Measurements from ENCODE around the gene TGFBR2. TPM values are rescaled to one million over a fixed set of nuclear protein-coding genes. Genes with fewer than 3 reads are reported as not detected.

Gene TGFBR2
- total RNA-seq, 1 experiment from 2014 or later = 19.4 TPM

DNA sequence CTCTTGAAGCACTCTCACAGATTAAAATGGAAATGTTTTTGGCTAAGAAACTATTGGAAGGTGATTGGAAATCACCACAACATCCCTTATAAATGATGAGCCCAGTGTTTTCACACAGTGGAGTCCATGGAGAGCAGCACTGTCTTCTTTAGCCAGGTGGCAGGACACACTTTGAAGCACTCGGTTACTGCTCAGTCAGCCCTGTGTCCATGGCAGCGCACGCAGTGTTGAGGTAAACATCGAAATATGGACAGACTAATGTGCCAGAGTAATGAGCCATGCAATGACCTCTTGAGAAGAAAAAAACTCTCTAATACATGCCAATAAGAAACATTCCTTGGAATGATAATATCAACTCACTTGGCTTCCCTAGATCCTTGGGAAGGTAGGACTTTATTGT is 66.6 kb downstream of the TGFBR2 start:
- in situ Hi-C loops (cut with HindIII; ENCODE audit: low pct_unique_long_range_greater_than_20kb, low sequenced_read_pairs) = no loop called here
- no peak for DNase-seq (ENCODE audit: low read depth, low spot score)

DNA sequence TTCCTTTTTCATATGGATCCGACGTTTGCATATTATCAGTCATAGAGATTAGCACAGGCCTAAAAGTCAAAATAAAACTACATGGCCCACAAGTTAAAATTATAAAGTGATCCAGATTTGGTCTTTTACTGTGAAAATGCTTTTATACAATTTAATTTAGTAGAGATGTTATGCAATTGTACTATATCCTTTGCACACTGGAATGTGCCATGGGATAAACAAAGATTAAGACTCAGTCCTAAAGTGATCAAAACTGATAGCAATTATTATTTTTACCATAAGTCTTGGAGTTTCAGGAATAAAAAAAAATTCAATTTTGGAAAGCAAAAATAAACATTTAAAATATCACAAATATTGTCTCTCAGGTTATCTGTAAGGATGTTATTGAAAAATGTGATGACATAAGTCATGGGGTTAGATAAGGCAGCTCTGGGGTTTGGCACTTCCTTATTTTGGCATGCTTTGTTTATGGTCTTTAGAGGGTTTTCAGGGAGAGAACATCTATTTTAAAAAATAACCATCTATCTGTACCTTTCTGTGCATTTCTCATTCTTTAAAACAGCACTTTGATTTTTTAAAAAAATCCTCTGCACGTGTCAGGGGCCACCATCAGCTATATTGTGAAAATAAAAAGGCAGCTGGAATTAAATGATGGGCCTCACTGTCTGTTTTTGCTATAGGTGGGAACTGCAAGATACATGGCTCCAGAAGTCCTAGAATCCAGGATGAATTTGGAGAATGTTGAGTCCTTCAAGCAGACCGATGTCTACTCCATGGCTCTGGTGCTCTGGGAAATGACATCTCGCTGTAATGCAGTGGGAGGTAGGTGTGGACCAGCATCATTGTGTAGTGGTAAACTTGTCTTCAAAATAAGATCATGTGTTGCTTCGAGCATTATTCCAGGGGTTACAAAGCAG is 67.3 kb downstream of the TGFBR2 start:
- no peak for DNase-seq (ENCODE audit: low read depth, low spot score)
- in situ Hi-C loops (cut with HindIII; ENCODE audit: low pct_unique_long_range_greater_than_20kb, low sequenced_read_pairs) = no loop called here

DNA sequence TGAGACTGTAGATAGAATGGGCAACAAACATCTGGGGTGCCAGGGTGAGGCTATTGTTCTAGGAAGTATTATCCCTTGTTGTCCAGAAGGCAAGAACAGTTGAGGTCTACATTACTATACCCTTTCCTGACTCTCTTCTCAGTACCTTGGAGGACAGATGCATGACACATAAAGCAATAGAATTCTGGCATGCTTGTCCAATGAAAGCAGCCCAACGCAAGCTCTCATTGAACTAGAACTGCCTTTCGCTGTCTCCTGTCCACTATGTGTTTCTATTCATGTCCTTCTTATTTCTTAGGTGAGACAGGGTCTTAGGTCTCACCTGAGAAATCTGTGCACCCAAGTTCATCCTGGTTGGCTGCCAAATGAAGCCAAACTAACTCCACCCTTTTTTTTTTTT is 68.6 kb downstream of the TGFBR2 start:
- no peak for DNase-seq (ENCODE audit: low read depth, low spot score)
- in situ Hi-C loops (cut with HindIII; ENCODE audit: low pct_unique_long_range_greater_than_20kb, low sequenced_read_pairs) = no loop called here

DNA sequence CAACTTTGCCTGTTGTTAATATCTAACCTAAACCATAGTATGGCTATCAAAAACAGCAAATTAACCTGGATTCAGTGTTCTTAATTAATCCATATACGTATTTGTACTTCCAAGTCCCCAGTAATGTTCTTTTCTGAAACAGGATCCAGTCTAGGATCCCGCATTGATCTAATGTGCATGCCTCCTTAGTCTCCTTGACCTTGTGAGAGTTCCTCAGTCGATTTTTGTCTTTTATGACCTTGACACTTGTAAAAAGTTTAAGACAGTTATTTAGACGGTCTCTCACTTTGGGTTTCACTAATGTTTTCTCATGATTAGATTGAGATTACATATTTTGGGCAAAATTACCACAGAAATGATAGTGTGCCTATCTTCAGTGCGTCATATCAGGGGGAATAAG is 69.4 kb downstream of the TGFBR2 start:
- no peak for DNase-seq (ENCODE audit: low read depth, low spot score)
- in situ Hi-C loops (cut with HindIII; ENCODE audit: low pct_unique_long_range_greater_than_20kb, low sequenced_read_pairs) = no loop called here

DNA sequence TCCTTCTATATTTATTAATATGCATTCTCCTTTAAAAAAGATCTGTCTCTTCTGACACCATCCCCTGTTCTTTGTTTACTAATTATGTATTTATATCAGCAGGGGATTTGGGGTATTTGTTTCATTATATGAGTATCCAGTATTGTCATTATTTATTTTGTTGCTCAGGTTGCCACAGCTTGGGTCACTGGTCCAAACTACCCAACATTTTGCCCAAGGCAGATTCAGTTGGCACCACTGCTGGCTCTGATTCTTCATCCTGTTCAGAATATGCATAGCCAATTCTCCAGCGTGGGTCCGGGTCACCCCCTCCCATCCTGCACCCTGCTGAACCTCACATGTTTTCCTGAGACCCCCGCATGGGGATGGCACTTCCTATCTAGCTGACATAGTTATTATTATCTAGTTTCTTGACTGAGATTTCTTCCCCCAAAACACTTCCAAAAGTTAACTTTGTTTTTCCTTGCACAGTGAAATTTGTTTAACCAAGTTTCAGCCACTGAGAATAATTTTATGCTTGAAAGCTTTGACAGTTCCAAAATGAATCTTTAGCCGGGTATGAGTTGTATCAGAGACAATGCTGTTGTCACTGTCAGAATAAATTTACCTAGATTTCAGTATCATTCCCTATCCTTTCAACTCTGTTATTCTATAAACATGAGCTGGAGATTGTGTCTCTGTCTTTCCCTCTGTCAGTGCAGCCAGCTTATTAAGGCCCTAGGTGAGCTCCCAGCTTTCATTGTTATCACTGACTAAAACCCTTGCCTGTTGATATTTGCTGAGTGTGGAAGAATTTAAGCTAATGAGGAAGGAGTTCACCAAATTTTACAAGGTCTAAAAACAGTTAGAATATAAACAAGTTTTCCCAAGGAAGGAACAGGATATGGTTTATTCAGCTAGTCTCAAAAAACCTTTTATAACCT is 70.3 kb downstream of the TGFBR2 start:
- in situ Hi-C loops (cut with HindIII; ENCODE audit: low pct_unique_long_range_greater_than_20kb, low sequenced_read_pairs) = no loop called here
- DNase-seq (ENCODE audit: low read depth, low spot score) = no peak

DNA sequence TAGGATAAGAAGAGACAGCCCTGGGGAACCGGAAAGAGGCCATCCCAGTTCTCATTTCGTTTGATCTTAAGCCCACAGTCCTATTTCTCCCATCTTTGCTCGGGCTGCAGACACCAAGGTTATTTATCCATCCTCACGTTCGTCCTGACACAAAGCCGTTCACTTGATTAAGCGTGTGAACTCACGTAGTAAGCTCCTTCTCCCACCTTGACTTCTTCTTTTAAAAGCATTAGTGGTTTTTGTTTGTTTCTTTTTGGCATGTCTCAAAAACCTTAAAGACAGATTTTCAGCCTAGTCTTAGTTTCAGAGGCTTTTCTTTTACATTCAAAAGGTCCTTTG is 70.9 kb downstream of the TGFBR2 start:
- no peak for DNase-seq (ENCODE audit: low read depth, low spot score)
- in situ Hi-C loops (cut with HindIII; ENCODE audit: low pct_unique_long_range_greater_than_20kb, low sequenced_read_pairs) = no loop called here

DNA sequence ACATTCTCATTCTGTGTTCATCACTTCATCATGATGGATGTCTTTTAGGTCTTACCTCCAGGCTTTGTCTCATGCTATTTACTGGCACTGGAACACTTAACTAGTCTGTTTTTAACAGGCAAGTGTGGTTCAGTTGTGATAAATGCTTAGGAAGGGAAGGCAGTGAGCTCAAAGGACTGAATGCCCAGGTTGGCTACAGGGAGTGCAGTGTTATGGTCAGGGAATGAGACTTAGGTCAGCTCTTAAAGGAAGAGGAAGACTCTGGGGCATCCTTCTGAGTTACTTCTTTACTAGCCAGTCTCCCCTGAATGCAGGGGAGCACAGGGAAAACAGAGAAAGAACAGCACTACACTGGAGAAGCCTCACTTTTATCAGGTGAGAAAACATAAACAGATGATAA is 72.6 kb downstream of the TGFBR2 start:
- in situ Hi-C loops (cut with HindIII; ENCODE audit: low pct_unique_long_range_greater_than_20kb, low sequenced_read_pairs) = no loop called here

DNA sequence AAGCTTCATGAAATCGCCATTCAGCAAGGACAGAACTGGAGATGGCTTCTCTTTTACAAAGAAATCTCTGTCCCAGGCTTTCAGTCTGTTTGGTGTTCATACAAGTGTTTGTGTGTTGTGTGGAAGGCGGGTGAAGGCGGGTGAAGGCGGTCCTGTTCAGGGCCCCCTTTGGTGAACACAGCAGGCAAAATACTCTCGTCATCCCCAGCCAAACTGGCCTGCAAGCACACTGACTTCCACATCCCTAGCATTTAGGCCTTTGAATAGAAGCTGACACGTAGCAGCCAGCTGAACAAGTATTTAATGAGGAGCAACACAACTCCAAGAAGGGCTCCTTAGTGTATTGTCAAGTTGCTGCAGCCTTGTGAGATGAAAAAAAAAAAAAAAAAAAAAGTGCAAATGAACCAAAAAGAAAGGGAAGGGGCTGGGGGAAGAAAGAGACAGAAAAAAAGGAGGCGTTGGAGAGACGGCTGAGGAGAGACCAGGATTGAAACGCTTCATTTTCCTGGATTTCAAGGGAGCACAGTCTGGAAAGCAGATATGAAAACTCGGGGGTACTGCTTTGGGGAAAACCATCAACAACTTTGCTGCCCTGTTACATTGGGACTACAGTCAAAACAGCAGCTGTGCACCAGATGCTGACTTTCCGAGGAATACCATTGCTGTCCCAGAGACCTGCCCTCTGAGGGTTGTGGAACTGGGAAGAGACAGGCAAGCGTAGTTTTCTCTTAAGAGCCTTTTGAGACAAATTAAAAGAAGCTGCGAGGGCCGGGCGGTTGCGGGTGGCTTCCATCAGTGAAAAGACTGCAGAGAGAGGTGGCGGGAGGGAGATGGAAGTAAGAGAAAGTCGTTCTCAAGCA is 74.6 kb downstream of the TGFBR2 start:
- in situ Hi-C loops (cut with HindIII; ENCODE audit: low pct_unique_long_range_greater_than_20kb, low sequenced_read_pairs) = loop anchor here (10.0 kb wide), 1 partner anchor 336 kb away; no protein-coding TSS in a partner anchor
- DNase-seq (ENCODE audit: low read depth, low spot score) = no peak

More for the DNA sequence above, 72.6 kb downstream of the TGFBR2 start:
- DNase-seq (ENCODE audit: low read depth, low spot score) = no peak

DNA sequence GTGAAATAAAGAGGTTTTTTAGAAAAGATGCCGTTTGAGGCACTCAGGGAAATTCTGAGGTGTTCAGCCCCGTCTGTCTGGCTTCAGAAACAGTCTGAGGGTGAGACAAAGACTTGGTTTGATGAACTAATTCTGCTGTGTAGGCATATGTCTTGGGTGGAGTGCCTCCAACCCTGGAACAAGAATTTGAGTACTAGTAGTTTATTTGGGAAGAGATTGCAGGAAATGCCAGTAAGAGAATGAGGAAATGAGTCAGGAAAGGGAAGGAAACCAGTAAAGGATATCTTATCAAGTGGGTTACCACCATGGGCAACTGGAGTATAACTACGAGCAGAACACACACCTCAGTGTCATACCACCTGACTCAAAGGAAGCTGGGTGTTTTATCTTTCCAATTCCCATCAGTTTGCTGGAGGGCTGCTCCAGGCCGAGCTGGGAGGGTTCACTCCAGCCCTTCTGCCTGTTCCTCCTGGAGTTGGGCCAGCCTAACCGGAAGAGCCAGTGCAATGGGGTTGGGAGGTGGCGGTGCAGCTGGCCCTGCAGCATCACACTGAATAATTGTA is 75.3 kb downstream of the TGFBR2 start:
- in situ Hi-C loops (cut with HindIII; ENCODE audit: low pct_unique_long_range_greater_than_20kb, low sequenced_read_pairs) = loop anchor here (10.0 kb wide), 1 partner anchor 337 kb away; no protein-coding TSS in a partner anchor
- no peak for DNase-seq (ENCODE audit: low read depth, low spot score)

DNA sequence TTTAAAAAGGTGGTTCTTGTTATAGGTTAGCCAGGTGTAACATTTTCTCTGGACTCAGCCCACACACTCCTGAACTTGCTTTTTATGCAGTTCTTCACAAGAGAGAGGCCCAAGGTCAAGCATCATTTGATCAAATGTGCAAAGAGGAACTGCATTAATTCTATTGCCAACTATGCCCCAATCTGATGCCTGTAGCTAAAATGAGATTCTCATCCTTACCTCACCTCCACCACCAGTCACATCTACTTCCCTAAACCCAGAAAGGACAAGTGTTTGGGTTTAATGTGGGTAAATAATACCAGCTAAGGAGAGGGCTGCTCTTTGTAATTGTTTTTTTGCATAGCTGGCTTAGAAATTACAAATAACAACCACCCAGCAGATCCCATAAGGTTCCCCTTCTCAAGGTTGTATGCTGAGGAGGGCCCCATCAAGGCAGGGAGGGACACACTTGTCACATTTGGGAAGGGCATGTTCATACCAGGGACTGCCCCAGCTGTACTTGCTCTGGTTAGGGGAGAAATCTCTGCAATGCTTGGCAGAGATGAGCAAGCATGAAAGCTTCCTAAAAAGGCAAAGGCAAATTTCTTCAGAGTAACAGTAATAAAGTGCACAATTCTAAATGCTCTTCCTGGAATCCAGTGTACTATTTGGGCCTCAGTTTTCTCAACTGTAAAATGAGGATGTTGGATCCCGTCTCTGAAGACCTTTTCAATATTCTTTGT is 76.2 kb downstream of the TGFBR2 start:
- no peak for DNase-seq (ENCODE audit: low read depth, low spot score)
- in situ Hi-C loops (cut with HindIII; ENCODE audit: low pct_unique_long_range_greater_than_20kb, low sequenced_read_pairs) = loop anchor here (10.0 kb wide), 1 partner anchor 338 kb away; no protein-coding TSS in a partner anchor

DNA sequence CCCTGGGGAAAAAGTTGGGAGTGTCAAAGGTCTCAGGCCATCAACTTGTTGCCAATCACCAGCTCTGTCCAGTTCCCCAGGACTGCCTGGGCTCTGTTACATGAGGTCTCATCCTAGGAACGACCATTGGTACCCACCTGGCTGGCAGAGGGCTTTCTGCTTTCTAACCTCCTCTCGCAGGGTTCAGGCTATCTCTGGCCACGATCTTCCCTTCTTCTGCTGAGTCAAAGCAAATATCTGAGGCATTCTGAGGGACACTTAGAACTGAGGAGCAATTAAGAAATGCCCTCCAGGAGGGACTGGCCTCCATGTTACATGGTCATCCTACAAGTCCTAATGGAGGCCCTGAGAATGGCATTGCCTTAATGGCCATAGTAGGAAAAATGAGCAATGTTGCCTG is 77.4 kb downstream of the TGFBR2 start:
- in situ Hi-C loops (cut with HindIII; ENCODE audit: low pct_unique_long_range_greater_than_20kb, low sequenced_read_pairs) = loop anchor here (10.0 kb wide), 1 partner anchor 339 kb away; no protein-coding TSS in a partner anchor
- no peak for DNase-seq (ENCODE audit: low read depth, low spot score)

DNA sequence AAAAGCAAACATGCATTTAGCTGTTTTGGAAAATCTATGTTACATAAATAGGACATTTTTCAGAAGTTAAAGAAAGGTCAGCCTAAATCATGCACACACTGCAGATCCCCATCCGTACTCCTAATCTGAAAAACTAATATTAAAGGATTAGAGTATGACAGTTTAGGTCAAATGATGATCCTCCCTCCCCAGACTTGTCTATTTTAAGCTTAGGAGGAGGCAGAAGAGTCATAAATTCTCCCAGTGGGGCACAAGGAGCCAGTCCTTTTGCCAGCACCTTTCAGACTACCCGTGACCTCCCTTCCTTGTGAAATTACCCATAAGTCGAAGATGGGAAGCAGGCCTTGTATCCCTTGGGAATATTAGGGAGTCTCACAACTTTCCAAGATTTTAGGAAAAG is 78.0 kb downstream of the TGFBR2 start:
- no peak for DNase-seq (ENCODE audit: low read depth, low spot score)
- in situ Hi-C loops (cut with HindIII; ENCODE audit: low pct_unique_long_range_greater_than_20kb, low sequenced_read_pairs) = loop anchor here (10.0 kb wide), 1 partner anchor 340 kb away; no protein-coding TSS in a partner anchor

DNA sequence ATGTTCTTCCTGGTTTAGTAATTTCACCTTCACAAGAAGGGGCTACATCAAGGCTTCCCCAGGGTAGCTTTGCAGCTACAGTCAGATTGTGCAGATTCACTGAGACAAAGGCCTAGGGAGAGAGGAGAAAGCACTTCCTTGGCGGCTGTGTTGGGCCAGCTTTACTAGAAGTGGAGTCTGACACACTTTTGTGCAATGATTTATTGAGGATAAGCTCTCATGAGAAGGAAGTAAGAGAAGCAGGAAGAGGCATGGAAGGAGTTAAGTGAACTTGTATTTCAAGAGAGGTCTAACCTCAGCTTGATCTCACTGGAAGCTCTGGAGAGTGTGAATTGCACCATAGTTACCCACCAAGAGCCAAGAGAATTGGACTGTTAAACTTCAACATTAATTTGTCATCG is 78.9 kb downstream of the TGFBR2 start:
- DNase-seq (ENCODE audit: low read depth, low spot score) = no peak
- in situ Hi-C loops (cut with HindIII; ENCODE audit: low pct_unique_long_range_greater_than_20kb, low sequenced_read_pairs) = loop anchor here (10.0 kb wide), 1 partner anchor 340 kb away; no protein-coding TSS in a partner anchor

DNA sequence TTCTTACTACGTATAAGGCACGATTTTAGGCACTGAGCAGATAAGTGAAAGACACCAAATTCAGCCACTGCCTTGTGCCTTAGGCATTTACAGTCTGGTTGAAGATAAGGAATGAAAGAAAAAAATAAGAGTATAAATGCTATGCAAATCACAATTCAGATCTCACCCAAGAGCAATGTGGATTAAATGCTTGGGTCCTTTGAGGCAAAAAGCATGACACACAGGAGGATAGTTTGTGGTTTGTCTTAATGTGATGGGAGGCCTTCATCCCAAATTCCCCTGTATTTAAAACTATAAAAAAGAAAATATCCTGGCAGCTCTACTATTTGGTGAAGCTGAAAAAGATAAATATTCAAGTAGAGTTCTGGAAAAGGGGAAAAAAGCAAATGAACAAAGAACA is 79.8 kb downstream of the TGFBR2 start:
- in situ Hi-C loops (cut with HindIII; ENCODE audit: low pct_unique_long_range_greater_than_20kb, low sequenced_read_pairs) = loop anchor here (10.0 kb wide), 1 partner anchor 341 kb away; no protein-coding TSS in a partner anchor
- no peak for DNase-seq (ENCODE audit: low read depth, low spot score)

DNA sequence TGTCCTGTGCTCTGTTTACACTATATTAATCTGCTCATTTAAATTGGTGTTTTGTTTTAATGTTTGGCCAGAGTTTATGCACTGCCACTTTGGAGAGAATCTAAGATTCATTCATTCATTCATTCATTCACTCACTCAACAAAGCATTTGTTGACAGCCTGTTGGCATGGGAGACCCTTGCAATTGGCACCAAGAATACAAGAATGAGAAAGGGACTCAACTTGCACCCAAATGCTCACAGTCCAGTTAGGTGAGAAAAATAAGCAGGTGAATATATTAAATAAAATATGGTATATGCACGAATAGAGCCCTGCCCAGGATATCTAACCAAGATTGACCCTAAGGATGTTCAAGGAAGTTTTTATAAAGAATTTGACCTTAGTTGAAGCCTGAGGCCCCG is 80.4 kb downstream of the TGFBR2 start:
- in situ Hi-C loops (cut with HindIII; ENCODE audit: low pct_unique_long_range_greater_than_20kb, low sequenced_read_pairs) = loop anchor here (10.0 kb wide), 1 partner anchor 342 kb away; no protein-coding TSS in a partner anchor
- no peak for DNase-seq (ENCODE audit: low read depth, low spot score)

DNA sequence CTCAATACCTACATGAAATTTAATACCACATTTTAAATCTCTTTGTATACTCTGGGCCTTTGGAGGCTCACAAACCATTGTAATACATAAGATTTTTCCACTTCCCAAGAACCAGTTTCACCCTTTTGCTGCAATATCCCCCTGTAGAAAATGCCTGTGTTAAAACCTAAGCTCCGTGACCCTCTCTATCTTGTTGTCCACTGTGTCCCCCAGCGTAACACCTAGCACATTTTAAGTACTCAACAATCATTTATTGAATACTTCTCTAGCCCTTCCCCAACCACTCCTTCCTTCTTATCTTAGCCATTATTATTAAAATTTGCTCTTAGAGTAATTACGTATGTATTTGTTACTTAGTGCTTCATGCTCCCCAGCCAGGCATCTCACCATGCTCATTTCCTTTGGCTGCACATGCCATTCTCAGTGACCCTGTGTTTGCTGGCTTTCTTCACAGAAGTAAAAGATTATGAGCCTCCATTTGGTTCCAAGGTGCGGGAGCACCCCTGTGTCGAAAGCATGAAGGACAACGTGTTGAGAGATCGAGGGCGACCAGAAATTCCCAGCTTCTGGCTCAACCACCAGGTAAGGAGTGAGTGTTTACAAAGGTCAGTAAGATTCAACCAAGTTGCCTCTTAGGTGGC is 81.6 kb downstream of the TGFBR2 start:
- in situ Hi-C loops (cut with HindIII; ENCODE audit: low pct_unique_long_range_greater_than_20kb, low sequenced_read_pairs) = loop anchor here (10.0 kb wide), 1 partner anchor 343 kb away; no protein-coding TSS in a partner anchor

More for the DNA sequence above, 81.6 kb downstream of the TGFBR2 start:
- DNase-seq (ENCODE audit: low read depth, low spot score) = no peak
